ENCODE results near the gene ALK.

Gene ALK

DNA sequence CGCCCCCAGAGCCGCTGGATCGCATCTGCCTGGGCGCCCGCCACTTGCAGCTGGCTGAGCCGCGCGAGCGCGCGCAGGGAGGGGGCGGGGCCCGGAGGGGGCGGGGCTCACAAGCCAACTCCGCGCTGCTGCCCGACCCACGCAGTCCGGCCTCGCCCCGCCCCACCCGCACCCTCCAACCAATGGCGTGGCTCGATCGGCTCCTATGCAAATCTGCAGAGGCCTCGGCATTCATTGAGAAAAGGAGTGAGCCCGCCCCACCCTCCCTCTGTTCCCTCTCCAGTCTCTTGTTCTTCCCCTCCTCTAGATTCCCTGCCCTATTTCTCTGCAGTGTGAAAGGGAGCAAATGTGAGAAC, at the start of gene ALK:
Gene ALK (minus strand): TSS at position 27 of the 356 bp plus-strand sequence. CDS start 927 bp downstream, outside the sequence.
- DNase-seq (ENCODE audit: low read depth in 2 of 2): peak; percentile 29 to 73

DNA sequence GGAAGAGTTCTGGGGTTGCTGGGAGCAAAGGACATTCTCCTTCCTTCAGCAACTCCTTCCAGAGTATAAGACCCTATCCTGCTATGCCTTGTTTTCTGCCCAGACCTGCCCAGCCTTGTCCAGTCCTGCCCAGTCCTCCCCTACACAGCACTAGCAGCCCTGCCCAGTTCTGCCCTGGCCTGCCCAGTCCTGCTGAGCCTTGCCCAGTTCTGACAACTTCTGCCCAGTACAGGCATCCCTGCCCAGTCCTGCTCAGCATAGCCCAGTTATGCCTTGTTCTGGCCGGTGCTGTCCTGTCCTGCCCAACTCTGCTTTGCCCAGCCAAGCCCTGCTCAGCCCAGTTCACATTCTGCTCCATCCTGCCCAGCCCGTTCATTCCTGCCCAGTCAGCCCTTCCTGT, 44.9 kb upstream of the ALK start:
- no peak for DNase-seq (ENCODE audit: low read depth in 2 of 2)

- DNase-seq (ENCODE audit: low read depth in 2 of 2): no peak
These were observed 42.7 kb upstream of the ALK start for GRCh38 chr2:29963972-29964570.

DNA sequence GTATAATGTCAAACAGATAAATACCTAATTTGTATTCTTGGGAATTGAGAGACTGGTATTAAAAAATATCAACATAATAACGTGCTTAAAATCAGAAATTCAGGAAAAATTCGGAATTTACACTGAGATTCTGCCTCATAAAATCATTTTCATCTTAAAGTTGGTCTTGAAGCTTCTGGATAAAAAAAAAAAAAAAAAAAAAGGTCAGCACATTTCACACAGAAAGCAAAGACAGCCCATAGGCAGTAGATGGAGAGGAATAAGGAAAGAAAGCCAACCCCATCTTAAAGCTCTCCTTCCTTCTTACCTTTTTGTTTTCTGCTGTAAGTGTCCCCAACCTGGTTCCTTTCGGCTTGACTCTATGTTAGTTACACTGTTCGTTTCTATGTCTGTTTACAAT, 41.5 kb upstream of the ALK start:
- DNase-seq (ENCODE audit: low read depth in 2 of 2): no peak

DNA sequence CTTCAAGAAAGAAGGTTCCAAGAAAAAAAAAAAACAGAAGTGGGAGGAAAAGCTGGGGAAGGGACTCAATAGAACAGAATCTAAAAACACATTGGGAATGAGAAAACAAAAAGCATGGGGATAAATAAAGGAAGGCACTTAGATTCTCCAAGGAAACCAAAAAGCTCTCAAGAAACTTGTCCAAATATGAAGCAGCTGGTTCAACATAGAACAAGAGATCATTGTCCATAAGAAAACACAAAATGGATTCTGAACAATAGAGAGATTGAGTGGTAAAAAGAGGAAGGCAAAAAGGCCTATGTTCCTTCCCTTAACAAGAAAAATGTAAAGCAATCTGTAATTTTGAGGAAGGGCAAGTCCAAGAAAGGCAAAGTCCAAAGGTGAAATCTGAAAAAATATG, 32.9 kb upstream of the ALK start:
- no peak for DNase-seq (ENCODE audit: low read depth in 2 of 2)

DNA sequence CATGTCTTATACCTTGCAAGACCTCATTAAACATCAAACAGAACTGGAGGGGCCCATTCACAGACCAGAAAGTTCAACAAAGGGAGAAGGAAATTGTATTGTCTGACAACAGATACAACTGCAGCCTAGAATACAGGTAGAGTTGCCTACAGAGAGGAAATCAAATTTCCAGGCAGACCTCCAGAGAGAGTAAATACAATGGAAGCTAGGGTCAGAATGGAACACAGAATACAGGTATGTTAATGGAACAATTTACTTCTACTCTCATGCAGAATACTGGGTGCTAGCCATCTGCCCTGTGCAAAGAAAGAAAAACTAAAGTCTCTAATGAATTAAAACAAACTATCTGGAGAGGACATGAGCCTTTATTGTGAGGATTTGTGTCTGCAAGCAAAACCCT, 31.6 kb upstream of the ALK start:
- no peak for DNase-seq (ENCODE audit: low read depth in 2 of 2)

DNA sequence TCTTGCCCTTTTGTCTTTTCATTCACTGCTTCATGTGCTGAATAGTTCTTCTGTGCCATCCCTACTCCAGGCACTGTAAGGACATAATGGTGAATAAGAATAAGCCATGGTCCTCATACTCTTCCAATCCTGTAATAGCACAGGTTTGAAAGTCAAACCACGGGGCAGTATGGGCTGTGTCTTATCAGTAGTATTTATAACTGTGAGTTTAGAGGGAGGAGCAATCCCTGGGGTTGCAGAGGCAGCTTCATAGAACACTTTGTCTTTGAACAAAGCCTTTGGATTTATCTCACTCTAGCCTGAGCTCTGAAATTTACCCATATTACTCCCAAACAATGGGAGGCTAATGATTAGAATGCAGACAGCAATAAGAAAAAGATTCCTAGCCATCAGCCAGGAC, 30.2 kb upstream of the ALK start:
- DNase-seq (ENCODE audit: low read depth in 2 of 2): no peak

DNA sequence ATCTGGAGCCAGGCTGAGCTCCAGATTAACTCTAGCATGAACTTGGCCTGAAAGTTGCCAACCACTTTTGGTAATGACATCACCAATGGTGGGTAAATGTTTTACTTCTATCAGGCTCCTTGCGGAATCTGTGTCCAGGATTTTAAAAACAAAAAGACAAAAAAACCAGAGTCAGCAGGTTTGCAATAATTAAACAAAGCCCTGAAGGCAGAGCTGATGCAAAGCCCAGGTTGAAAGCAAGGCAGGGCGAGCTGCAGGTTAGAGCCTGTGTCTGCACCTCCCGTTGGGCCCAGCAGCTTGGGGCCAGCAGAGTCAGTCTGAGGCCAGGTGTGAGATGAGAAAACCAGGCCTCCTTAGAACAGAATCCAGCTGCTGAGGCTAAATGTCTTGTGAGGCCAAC, 29.1 kb upstream of the ALK start:
- DNase-seq (ENCODE audit: low read depth in 2 of 2): no peak

DNA sequence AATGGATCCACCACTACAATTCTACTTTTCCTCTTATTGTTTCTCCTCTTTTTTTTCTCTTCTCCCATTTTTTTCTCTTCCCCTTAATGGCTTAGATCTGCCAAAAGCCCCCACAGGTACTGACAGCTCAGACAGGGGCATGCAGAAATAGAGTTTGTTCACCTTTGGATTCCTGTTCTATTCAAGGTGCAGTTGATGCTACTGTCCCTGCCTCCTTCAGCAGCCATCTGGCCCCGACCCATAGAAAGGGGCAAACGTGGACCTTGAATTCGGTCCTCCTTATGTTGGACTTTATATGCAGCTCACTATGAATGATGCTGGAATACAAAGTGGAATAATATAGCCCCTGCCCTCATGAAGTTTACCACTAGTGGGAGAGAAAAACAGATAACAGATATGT, 27.7 kb upstream of the ALK start:
- DNase-seq (ENCODE audit: low read depth in 2 of 2): no peak

GRCh38 chr2:29946505-29946904, 25.1 kb upstream of the ALK start:
- no peak for DNase-seq (ENCODE audit: low read depth in 2 of 2)

DNA sequence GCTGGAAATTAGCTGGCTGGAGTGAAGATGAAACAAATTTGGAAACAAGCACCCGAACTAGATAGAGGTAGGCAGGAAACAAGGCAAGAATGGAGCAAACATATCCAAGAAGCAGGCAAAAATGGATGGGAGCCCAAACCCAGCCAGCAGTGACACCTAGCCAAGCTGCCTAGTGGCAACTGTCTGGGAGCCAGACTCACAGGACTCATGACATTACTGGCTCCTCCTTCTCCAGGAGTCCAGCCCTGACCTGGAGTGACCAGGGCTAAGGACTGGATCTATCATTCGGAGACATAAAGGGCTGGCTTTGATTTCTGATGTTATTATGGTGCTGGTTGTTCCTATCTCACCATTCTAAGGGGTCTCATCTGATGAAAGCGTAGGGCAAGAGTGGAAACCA, 21.3 kb upstream of the ALK start:
- no peak for DNase-seq (ENCODE audit: low read depth in 2 of 2)

DNA sequence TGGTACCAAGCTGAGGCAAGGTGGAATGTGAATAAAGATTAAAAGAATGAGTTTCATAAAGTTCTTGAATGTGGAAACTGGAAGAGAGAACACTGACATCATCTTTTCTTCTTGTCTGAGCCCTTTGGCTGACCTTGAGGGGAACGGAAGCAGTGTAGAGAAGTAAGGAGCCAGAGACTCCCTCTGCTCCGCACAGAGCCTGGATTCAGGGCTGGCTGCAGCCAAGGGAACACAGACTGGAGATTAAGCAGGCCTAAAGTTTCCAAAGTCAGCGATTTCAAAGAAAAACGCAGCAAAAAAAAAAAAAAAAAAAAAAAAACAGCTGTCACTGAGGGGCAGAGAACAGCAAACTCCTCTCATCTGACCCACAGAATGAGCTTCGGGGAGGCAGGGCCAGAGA, 19.3 kb upstream of the ALK start:
- no peak for DNase-seq (ENCODE audit: low read depth in 2 of 2)

GRCh38 chr2:29936020-29936419, 14.6 kb upstream of the ALK start:
- no peak for DNase-seq (ENCODE audit: low read depth in 2 of 2)

GRCh38 chr2:29931818-29932217, 10.4 kb upstream of the ALK start:
- no peak for DNase-seq (ENCODE audit: low read depth in 2 of 2)

DNA sequence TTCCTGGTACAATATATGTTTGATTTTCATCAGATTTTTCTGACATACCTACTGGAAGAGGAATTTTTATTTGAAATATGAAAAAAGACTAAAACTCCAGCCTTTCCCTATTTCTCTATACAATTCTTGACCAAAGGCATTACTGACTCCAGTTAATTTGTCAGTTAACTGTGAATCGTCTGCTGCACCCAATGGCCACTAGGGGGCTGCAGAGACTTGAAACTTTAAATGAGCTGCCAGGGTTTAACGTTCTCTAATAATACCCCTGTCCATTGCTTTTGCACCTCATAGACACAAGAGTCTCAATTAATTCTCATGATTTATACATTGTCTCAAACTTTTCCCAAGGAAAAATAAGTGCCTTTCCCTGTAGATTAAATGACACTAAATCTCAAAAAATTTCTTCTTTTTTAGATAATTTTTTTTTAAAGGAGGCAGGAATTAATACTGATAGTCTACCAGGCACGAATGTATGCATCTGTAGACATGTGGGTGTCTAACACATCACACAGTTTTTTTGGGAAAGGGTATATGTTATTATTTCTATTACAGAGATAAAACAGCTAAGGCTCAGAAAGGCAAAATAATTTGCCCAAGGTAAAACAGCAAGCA, 1.8 kb upstream of the ALK start:
- DNase-seq (ENCODE audit: low read depth in 2 of 2): peak in 1 of 2 experiments; percentile 40

- DNase-seq (ENCODE audit: low read depth in 2 of 2): no peak
These were observed 1.2 kb upstream of the ALK start for GRCh38 chr2:29922605-29923004.

DNA sequence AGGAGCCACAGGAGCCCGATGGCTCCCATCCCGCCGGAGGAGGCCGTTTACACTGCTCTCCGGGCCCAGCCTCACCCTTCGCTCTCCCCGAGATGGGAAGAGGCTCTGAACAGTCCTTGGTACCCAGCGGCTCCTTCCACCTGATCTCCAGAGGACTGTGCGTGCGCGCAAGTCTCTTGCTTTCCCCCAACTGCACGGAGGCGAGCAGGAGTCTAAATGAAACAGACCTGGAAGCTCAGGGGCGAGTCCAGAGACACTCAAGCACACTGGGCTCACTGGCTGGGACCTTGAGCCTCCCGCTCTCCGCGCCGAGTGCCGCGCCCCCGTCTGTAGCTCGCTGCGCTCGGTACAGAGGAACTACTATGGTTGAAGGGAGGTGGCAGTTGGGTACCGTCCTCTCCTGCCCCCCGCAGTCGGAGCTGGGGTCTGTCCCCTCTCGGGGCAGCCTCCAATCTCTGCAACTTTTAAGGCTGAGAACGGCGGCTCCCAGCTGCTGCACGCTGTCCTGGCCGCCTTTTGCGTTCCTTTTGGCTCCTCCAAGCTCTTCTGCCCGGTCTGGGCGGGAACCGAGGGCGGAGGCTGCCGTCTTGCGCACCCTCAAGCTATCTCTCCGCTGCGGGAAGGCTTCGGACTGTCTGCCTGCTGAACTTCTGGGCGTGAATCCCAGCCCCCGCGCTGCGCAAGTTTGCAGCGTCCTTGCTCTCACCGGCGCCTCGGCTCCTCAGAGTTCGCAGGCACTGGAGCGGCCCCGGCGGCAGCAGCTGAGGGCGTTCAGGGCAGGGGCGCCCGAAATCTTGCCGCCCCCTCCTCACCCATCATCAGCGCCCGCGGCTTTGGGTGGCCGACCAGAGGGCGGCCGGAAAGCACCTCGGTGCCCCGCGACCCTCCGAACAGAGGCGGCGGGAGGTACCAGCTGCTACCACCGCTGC, 491 bp downstream of the ALK start:
- no peak for DNase-seq (ENCODE audit: low read depth in 2 of 2)

DNA sequence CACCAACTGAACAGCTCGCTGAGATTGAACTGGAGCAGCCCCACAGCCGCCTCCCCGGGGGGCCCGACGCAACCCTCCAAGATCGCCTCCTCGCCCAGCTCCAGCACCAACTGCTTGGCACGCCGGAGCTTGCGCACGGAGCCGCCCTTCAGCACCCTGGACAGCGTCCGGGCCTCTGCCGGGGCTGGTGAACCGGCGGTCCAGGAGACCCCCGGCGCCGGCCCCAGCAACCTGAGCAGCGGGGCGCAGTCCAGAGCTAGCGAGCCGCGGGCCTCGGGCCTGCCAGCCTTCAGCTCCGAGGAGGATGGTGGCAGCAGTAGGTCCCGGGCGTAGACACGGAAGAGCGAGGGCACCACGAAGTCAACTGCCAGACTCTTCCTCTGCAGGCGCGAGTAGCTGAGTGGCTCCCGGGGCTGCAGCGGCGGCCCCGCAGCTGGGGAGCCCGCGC, 1.2 kb downstream of the ALK start:
- peak; percentile 21 to 37 for DNase-seq (ENCODE audit: low read depth in 2 of 2)

GRCh38 chr2:29918941-29919340, 2.4 kb downstream of the ALK start:
- no peak for DNase-seq (ENCODE audit: low read depth in 2 of 2)

- no peak for DNase-seq (ENCODE audit: low read depth in 2 of 2)
These were observed 3.6 kb downstream of the ALK start for GRCh38 chr2:29917781-29918180.

DNA sequence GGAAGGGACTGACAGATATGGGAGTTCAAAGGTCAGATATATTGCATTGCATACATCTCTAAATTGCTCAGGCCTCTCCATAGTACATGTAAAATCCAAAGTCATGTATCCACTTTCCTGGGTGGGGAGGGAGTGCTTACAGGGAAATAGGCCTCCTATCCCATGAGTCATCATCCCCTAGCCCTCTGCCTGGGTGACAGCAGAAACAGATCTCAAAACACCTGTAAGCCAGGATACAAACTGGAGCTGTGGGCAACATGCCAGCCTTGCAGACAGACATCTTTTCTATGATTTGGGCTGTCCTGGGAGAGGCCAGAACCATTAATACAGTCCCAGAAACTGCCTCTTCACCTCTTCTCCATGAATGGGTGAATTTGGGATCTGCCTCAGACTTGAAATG, 4.8 kb downstream of the ALK start:
- no peak for DNase-seq (ENCODE audit: low read depth in 2 of 2)

DNA sequence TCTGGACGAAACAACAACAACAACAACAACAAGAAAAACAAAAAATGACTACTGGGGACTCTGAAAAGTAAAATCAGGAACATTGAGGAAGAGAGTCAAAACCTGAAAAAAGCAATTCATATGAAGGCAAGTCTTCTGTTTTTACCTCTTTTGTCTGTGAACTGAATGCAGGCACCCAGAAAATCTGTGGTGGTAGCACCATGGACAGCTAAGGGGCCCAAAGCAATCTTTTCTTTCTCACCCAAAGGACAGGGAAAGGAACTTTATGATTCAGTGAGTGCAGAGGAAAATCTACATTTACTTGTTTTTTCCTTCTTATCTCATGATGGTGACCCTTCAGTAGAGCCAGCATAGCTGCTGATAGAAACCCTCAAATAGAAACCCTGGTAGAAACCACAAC, 10.4 kb downstream of the ALK start:
- DNase-seq (ENCODE audit: low read depth in 2 of 2): no peak

GRCh38 chr2:29910465-29910864, 10.9 kb downstream of the ALK start:
- DNase-seq (ENCODE audit: low read depth in 2 of 2): no peak

Measured in stimulated activated CD4-positive, alpha-beta T cell treated with anti-CD3 and anti-CD28 coated beads, Interleukin-12 subunit alpha, Interleukin-12 subunit beta, amount 100 ng/mL, for 24 hours (primary cell).